Mesothelial cell of epicardium (in vitro differentiated cells): ENCODE measurements around the gene AZGP1. TPM values are rescaled to one million over a fixed set of nuclear protein-coding genes. Genes with fewer than 3 reads are reported as not detected.
A peak's percentile ranks its signal among the peaks of the same experiment; 100 is the strongest.

Source experiments
- DNase-seq, 2 experiments: peaks; one replicate each; pipeline ENCODE4 v3.0.0; 2021; ENCODE audit warnings: low spot score in 2 of 2; ENCODE audit not compliant: unreplicated experiment in 2 of 2
- H3K27ac Mint-ChIP-seq: 2 replicates; pipeline ENCODE4 v1.8.0; 2021; ENCODE audit warnings: mixed read lengths
- H3K27me3 Mint-ChIP-seq: 2 replicates; pipeline ENCODE4 v1.8.0; 2021; ENCODE audit warnings: low read depth, mixed read lengths
- H3K36me3 Mint-ChIP-seq: 2 replicates; pipeline ENCODE4 v1.8.0; 2021; ENCODE audit warnings: mixed read lengths
- H3K4me1 Mint-ChIP-seq: 2 replicates; pipeline ENCODE4 v1.8.0; 2021; ENCODE audit warnings: mixed read lengths
- H3K4me3 Mint-ChIP-seq: 2 replicates; pipeline ENCODE4 v1.8.0; 2021; ENCODE audit warnings: mild to moderate bottlenecking, moderate library complexity, mixed read lengths
- H3K9me3 Mint-ChIP-seq: 2 replicates; pipeline ENCODE4 v1.8.0; 2021; ENCODE audit warnings: mixed read lengths
- total RNA-seq: library from RNA; stranded (reverse); gene quantifications from 3 replicates; pipeline ENCODE4 v1.2.1, GENCODE V29; 2021
- TF ChIP-seq, protein P1 (sequence below): fragments of 200-600 bp; sonication (generic); IDR thresholded peaks from one replicate; pipeline ENCODE4 v1.5.0; 2021; ENCODE audit warnings: antibody characterized with exemption; ENCODE audit not compliant: unreplicated experiment

AZGP1 gene
- total RNA-seq, 1 donor from 2014 or later: 0.56 TPM

DNA sequence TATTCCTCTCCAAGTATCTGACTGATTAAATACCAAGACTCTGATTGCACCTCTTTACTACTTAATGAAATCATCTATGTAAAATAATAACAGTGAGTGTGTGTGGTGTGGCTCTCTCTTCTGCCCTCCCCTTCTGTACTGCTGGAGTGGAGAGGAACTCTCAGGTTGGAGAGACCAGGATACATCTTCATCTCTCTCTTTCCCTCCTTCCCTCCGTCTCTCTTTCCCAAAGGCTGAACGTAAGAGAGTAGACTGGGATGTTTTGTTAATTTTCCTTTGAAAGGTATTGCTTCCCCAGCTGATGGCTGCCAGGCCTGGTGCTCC is 46.1 kb downstream of the AZGP1 start:
- Mint-ChIP-seq H3K9me3 (no peaks in the 10 kb centered on the region), H3K27me3 (peaks cover 50% of the 10 kb centered on the region), H3K4me3 (peak overlapping the region; percentile 57), H3K4me1 (peaks cover 25% of the 10 kb centered on the region), H3K27ac (no peak overlapping the region), H3K36me3 (no peaks in the 10 kb centered on the region)
- no peak for DNase-seq
- TF ChIP-seq, protein P1, sequence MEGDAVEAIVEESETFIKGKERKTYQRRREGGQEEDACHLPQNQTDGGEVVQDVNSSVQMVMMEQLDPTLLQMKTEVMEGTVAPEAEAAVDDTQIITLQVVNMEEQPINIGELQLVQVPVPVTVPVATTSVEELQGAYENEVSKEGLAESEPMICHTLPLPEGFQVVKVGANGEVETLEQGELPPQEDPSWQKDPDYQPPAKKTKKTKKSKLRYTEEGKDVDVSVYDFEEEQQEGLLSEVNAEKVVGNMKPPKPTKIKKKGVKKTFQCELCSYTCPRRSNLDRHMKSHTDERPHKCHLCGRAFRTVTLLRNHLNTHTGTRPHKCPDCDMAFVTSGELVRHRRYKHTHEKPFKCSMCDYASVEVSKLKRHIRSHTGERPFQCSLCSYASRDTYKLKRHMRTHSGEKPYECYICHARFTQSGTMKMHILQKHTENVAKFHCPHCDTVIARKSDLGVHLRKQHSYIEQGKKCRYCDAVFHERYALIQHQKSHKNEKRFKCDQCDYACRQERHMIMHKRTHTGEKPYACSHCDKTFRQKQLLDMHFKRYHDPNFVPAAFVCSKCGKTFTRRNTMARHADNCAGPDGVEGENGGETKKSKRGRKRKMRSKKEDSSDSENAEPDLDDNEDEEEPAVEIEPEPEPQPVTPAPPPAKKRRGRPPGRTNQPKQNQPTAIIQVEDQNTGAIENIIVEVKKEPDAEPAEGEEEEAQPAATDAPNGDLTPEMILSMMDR: no peak

DNA sequence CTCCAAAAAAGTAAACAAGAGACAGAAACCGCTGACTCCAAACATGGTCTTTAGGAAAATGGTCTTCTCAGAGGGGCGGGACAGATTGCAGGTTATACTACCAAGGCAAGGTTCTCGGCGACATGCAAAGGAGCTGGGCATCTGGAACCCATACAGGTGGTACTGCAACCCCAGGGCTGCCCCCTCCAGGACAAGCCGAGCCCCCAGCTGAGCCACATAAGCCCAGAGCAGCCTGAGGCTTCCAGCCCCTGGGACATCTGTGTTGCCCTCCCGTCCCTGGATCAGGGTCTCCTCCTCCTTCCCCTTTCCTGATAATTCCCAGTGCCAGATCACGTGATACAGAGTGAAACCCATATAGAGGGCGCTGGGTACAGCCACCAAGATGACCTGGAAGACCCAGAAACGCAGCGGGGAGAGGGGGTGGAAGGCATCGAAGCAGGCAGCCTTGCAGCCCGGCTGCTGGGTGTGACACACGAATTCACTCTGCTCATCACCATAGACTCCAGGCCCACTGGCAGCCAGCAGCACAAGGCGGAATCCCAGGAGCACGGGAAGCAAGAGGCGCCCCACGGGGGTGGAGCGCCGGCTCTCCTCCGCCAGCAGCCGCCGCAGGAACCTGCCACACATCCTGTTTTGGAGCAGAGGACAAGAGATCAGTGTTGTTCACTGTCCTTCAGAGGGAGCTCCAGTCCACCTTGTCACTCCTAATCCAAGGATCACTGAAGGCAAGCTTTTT is 46.7 kb downstream of the AZGP1 start, which contains the start of gene GJC3:
Gene GJC3, minus strand, starts transcription at position 627 of the 736 bp plus-strand sequence. Its CDS starts 0 bp downstream, at position 627.
- peak; percentile 27 to 47 for DNase-seq
- no peaks in the 10 kb centered on the region for H3K36me3 Mint-ChIP-seq
- H3K27me3 Mint-ChIP-seq: peaks cover 45% of the 10 kb centered on the region
- TF ChIP-seq, protein P1: no peak
- peaks cover 20% of the 10 kb centered on the region for H3K4me1 Mint-ChIP-seq
- no peak within 1 kb of the TSS for H3K27ac Mint-ChIP-seq
- H3K4me3 Mint-ChIP-seq: peak within 1 kb of the TSS; percentile 57
- no peaks in the 10 kb centered on the region for H3K9me3 Mint-ChIP-seq

DNA sequence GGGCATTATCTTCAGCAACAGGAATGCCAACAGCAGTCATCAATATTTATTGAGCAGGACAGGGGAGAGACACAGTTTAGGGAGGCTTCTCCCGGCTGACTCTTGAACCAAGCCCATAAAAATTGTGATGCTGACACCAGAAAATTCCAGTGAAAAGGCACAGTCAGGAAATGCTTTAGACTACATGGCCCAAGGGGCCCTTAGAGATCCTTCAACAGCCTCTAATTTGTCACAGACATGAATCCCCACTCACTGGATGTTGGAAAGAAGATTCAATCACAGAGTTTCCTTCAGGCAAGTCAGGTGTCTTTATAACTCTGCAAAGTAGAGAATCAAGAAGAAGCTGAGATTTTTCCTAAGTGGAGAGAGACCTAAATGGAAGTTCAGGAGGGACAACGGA is 47.6 kb downstream of the AZGP1 start:
- H3K9me3 Mint-ChIP-seq: no peaks in the 10 kb centered on the region
- TF ChIP-seq, protein P1: no peak
- DNase-seq: no peak
- peaks cover 20% of the 10 kb centered on the region for H3K4me1 Mint-ChIP-seq
- peaks cover 40% of the 10 kb centered on the region for H3K27me3 Mint-ChIP-seq
- H3K4me3 Mint-ChIP-seq: peak overlapping the region; percentile 32
- H3K36me3 Mint-ChIP-seq: no peaks in the 10 kb centered on the region
- no peak overlapping the region for H3K27ac Mint-ChIP-seq

DNA sequence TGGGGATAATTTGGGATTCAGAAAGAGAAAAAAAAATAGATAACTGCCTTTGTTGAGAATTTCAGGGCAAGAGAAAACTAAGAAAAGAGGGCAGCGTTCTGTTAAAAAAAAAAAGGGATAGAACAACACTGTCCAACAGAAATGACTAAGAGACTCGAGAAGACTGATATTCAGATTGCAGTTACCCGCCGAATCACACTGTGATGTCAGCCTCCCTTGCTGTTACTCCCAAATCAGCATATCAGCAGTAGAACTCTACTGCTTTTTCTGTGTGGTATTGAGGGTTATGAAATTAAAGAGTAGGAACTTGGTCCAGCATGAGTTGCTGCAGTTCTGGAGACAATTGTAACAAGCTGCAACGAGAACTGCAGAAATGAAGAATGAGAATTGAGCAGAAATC is 48.3 kb downstream of the AZGP1 start:
- Mint-ChIP-seq H3K4me3 (no peak overlapping the region), H3K27ac (no peak overlapping the region)
- TF ChIP-seq, protein P1: no peak

DNA sequence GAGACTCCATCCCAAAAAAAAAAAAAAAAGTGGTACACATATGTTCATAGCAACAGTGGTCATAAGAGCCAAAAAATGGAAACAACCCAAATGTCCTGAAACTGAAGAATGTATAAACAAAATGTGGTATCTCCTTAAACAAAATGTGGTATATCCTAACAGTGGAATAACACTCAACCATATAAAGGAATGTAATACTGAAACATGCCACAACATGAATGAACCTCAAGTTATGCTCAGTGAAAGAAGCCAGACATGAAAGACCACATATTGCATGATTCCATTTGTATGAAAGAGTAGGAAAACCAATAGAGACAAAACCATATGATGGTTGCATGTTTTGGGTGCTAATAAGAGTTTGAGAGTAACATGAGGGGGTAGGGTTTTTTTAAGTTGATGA is 49.5 kb downstream of the AZGP1 start:
- no peak overlapping the region for H3K27ac Mint-ChIP-seq
- no peak for DNase-seq
- peaks cover 29% of the 10 kb centered on the region for H3K27me3 Mint-ChIP-seq
- H3K4me1 Mint-ChIP-seq: peaks cover 20% of the 10 kb centered on the region
- H3K36me3 Mint-ChIP-seq: peaks cover 9% of the 10 kb centered on the region
- TF ChIP-seq, protein P1: no peak
- no peak overlapping the region for H3K4me3 Mint-ChIP-seq
- H3K9me3 Mint-ChIP-seq: peaks cover 9% of the 10 kb centered on the region

More for the DNA sequence above, 48.3 kb downstream of the AZGP1 start:
- no peak for DNase-seq
- peaks cover 36% of the 10 kb centered on the region for H3K27me3 Mint-ChIP-seq
- no peaks in the 10 kb centered on the region for H3K9me3 Mint-ChIP-seq
- peaks cover 20% of the 10 kb centered on the region for H3K4me1 Mint-ChIP-seq
- H3K36me3 Mint-ChIP-seq: no peaks in the 10 kb centered on the region

DNA sequence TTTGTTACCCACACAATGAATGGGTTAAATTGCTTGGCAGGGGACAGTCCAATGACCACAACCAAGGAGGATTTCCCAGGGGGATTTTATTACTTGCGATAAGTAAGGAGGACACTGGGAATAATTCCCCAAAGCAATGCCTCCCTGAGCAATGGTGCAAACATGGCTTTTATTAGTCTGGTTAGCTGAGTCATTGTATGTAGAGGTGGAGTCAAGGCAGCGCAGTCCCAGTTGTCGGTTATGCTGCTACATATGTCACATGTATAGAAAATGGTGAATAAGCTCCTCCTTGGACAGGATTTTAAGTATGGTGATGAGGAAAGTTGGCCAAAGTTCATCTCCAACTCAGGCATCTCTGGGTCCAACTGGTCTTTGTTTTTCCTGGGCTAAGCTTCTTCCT is 52.6 kb downstream of the AZGP1 start:
- Mint-ChIP-seq H3K4me1 (peaks cover 8% of the 10 kb centered on the region), H3K9me3 (peaks cover 16% of the 10 kb centered on the region), H3K36me3 (peaks cover 16% of the 10 kb centered on the region), H3K27me3 (peaks cover 19% of the 10 kb centered on the region), H3K27ac (no peak overlapping the region), H3K4me3 (no peak overlapping the region)
- TF ChIP-seq, protein P1: no peak
- no peak for DNase-seq
